Naive B cell (primary cell): ENCODE data around the gene LRTM2. TPM values are rescaled to one million over a fixed set of nuclear protein-coding genes. Genes with fewer than 3 reads are reported as not detected.

Experiments
- ATAC-seq, 2 donors: fragments of 150-1000 bp; cut with Tn5 transposase; 2 replicates each; pipeline ENCODE4 v1.10.0; 2021; ENCODE audit warnings: low read depth in 2 of 2, mild to moderate bottlenecking in 2 of 2, moderate library complexity in 2 of 2
- DNase-seq: peaks from one replicate; pipeline ENCODE4 v3.0.0; 2022
- H3K27ac Mint-ChIP-seq, 6 donors: one replicate each; pipeline ENCODE4 v1.8.0; 2020 to 2022; ENCODE audit warnings: mild to moderate bottlenecking in 6 of 6, mixed read lengths in 6 of 6, moderate library complexity in 5 of 6, inconsistent platforms in 2 of 6
- H3K27me3 Mint-ChIP-seq, 3 donors: one replicate each; pipeline ENCODE4 v1.8.0; 2021 to 2022; ENCODE audit warnings: mixed read lengths in 3 of 3, mild to moderate bottlenecking in 1 of 3
- H3K36me3 Mint-ChIP-seq, 2 donors: one replicate each; pipeline ENCODE4 v1.8.0; 2020 to 2022; ENCODE audit warnings: mixed read lengths in 2 of 2, inconsistent platforms in 1 of 2, mild to moderate bottlenecking in 1 of 2
- H3K4me1 Mint-ChIP-seq, 3 donors: one replicate each; pipeline ENCODE4 v1.8.0; 2020 to 2022; ENCODE audit warnings: mixed read lengths in 3 of 3, inconsistent platforms in 1 of 3, mild to moderate bottlenecking in 1 of 3, moderate library complexity in 1 of 3
- H3K4me3 Mint-ChIP-seq, 8 donors: one replicate each; pipeline ENCODE4 v1.8.0; 2020 to 2022; ENCODE audit warnings: mild to moderate bottlenecking in 8 of 8, mixed read lengths in 8 of 8, moderate library complexity in 8 of 8, inconsistent platforms in 2 of 8
- H3K9me3 Mint-ChIP-seq, 7 donors: one replicate each; pipeline ENCODE4 v1.8.0; 2020 to 2022; ENCODE audit warnings: mixed read lengths in 7 of 7, mild to moderate bottlenecking in 5 of 7, inconsistent platforms in 2 of 7, moderate library complexity in 1 of 7
- polyA plus RNA-seq, 6 donors: library from polyadenylated mRNA; unstranded; fragments of 300-500 nt; fragmentation: Illumina TruSeq; gene quantifications; one replicate each; pipeline ENCODE4 v1.2.3, GENCODE V29; 2021; ENCODE audit warnings: low read depth in 6 of 6

Gene LRTM2
- polyA plus RNA-seq, 6 donors from 2014 or later = not detected

GRCh38 chr12:1800401-1801302 is 19.7 kb upstream of the LRTM2 start:
- peak overlapping the region in 5 of 8 donors; percentile 9 to 60 (median 31) for H3K4me3 Mint-ChIP-seq
- peak; percentile 11 to 16 for ATAC-seq

DNA sequence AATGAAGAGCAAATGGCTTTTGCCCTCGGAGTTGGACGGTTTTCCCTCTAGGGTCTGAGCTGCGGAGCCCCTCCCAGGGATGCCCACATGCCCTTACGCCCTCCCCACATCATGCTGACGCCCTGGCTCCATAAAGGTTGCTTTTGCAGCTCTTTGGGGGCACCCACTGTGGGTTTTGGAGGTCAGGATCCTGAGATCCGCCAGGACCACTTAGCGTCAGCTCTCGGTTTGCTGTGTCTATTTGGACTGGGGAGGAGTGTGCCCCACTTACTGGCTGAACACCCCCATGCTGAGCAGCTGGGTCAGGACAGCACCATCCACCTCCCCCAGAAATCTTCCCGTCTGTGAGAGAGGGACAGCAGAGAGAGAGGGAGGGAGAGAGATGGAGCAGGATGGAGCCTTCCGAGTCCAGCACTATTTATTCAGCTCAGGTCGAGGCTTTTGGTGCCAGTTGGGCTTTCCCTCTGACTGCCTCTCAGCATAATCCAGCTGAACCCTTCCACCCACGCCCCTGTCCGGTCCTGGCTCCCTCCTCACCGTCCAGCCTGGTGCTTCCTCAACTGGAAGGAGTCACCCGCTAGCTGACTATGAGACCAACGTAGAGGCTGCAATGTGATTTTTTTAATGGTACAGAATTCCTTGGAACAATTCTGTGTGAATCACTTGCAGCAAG is 18.9 kb upstream of the LRTM2 start:
- H3K4me3 Mint-ChIP-seq = peak overlapping the region in 1 of 8 donors; percentile 47
- H3K27me3 Mint-ChIP-seq = no peaks in the 10 kb centered on the region
- H3K9me3 Mint-ChIP-seq = peaks cover 0 to 4% (median 0%) of the 10 kb centered on the region in 7 donors
- H3K4me1 Mint-ChIP-seq = peaks cover 21 to 31% (median 25%) of the 10 kb centered on the region in 3 donors
- ATAC-seq (no peak), DNase-seq (no peak)
- H3K36me3 Mint-ChIP-seq = no peaks in the 10 kb centered on the region
- no peak overlapping the region for H3K27ac Mint-ChIP-seq

More at GRCh38 chr12:1800401-1801302, 19.7 kb upstream of the LRTM2 start:
- H3K27ac Mint-ChIP-seq = peak overlapping the region in 1 of 6 donors; percentile 38
- no peaks in the 10 kb centered on the region for H3K27me3 Mint-ChIP-seq
- H3K4me1 Mint-ChIP-seq = peaks cover 28 to 31% (median 28%) of the 10 kb centered on the region in 3 donors
- H3K9me3 Mint-ChIP-seq = peaks cover 0 to 4% (median 0%) of the 10 kb centered on the region in 7 donors
- H3K36me3 Mint-ChIP-seq = no peaks in the 10 kb centered on the region
- DNase-seq = no peak

GRCh38 chr12:1803736-1804135 is 16.6 kb upstream of the LRTM2 start:
- Mint-ChIP-seq H3K27ac (no peak overlapping the region), H3K27me3 (no peaks in the 10 kb centered on the region), H3K4me1 (peaks cover 19 to 26% (median 22%) of the 10 kb centered on the region in 3 donors), H3K9me3 (peaks cover 0 to 4% (median 0%) of the 10 kb centered on the region in 7 donors), H3K4me3 (no peak overlapping the region), H3K36me3 (no peaks in the 10 kb centered on the region)
- no peak for DNase-seq
- no peak for ATAC-seq

- Mint-ChIP-seq H3K36me3 (no peaks in the 10 kb centered on the region), H3K4me3 (peak overlapping the region in 2 of 8 donors; percentile 52 to 62), H3K27me3 (no peaks in the 10 kb centered on the region), H3K9me3 (peaks cover 0 to 4% (median 0%) of the 10 kb centered on the region in 7 donors), H3K4me1 (peaks cover 13 to 24% (median 17%) of the 10 kb centered on the region in 3 donors), H3K27ac (peak overlapping the region in 5 of 6 donors; percentile 13 to 76 (median 58))
- ATAC-seq (peak; percentile 85 to 90), DNase-seq (peak; percentile 72)
Measured at GRCh38 chr12:1804545-1805332, 15.6 kb upstream of the LRTM2 start.

DNA sequence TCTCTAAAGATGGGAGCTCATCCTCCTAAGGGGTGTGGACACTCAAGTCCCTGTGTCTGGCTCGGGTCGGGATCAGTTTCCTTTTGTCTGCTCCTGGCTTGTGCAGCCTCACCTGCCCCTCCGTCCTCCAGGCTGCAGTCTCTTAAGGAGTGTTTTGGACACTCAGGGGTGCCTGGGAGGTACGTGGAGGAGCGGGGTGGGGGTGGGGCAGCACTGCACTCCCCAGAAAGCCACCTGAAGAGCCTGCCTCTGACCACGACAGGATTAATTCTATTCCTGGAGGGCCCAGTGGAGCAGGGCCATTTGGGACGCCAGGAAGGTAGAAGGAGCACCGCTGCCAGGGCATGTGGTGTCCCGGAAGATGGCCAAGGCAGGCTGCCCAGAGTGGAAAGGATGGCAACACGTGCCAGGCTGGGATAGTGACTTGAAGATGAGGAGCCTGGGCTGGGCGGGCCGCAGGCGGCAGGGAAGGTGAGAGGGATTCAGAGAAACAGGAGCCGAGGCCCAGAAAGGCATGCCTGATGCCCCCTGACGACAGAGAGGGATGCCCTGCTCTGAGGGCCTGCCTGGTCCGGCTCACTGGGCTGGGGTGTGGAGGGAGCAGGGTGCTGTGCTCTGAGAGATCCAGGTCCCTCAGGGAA is 14.8 kb upstream of the LRTM2 start:
- peak overlapping the region in 3 of 6 donors; percentile 24 to 62 (median 43) for H3K27ac Mint-ChIP-seq
- DNase-seq (no peak), ATAC-seq (no peak)
- peaks cover 11 to 20% (median 14%) of the 10 kb centered on the region in 3 donors for H3K4me1 Mint-ChIP-seq
- H3K4me3 Mint-ChIP-seq = no peak overlapping the region
- peaks cover 0 to 6% (median 5%) of the 10 kb centered on the region in 3 donors for H3K27me3 Mint-ChIP-seq
- H3K36me3 Mint-ChIP-seq = no peaks in the 10 kb centered on the region
- peaks cover 0 to 4% (median 0%) of the 10 kb centered on the region in 7 donors for H3K9me3 Mint-ChIP-seq

GRCh38 chr12:1806301-1807086 is 13.9 kb upstream of the LRTM2 start:
- Mint-ChIP-seq H3K4me1 (peaks cover 5 to 17% (median 12%) of the 10 kb centered on the region in 3 donors), H3K4me3 (no peak overlapping the region), H3K9me3 (peaks cover 0 to 4% (median 0%) of the 10 kb centered on the region in 7 donors), H3K36me3 (no peaks in the 10 kb centered on the region), H3K27ac (peak overlapping the region in 1 of 6 donors; percentile 24), H3K27me3 (peaks cover 0 to 13% (median 13%) of the 10 kb centered on the region in 3 donors)
- ATAC-seq (no peak), DNase-seq (no peak)

GRCh38 chr12:1807087-1807860 is 13.1 kb upstream of the LRTM2 start:
- Mint-ChIP-seq H3K9me3 (peaks cover 0 to 4% (median 0%) of the 10 kb centered on the region in 7 donors), H3K27ac (no peak overlapping the region), H3K36me3 (no peaks in the 10 kb centered on the region), H3K4me3 (peak overlapping the region in 1 of 8 donors; percentile 74), H3K27me3 (peaks cover 0 to 17% (median 13%) of the 10 kb centered on the region in 3 donors), H3K4me1 (peaks cover 9 to 17% (median 9%) of the 10 kb centered on the region in 3 donors)
- ATAC-seq (no peak), DNase-seq (no peak)

DNA sequence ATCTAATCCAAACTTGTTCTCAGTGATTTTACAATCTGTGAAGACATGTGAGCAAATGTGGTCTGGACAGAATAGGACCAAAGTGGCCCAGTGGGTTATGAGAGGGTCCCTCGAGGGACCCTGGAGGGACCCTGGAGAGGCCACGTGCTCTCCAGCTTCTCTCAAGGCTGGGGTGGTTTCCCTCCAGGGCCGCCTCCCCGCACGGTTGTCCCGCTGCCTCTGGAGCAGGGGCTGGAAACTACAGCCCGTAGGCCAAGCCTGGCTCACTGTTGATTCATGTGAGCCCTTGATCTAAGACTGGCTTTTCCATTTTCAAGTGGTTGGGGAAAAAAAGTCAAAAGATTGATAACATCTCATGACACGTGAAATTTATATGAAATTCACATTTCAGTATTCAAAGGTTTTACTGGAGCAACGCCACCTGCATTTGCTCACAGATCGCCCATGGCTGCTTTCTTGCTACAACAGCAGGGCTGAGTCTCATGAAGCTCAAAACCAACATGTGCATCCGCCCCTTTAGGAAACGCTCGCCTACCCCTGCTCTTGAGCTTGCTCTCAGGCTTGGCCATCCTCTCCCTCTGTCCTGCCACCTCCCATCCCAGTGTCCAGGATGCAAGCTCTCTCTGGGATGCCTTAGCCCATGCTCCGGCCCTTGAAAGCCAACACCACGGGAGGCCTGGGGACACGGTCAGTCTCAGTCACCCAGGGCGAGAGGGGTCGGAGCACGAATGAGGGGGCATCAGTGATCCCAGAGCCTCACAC is 12.1 kb upstream of the LRTM2 start:
- peaks cover 0 to 18% (median 17%) of the 10 kb centered on the region in 3 donors for H3K27me3 Mint-ChIP-seq
- peaks cover 0 to 4% (median 0%) of the 10 kb centered on the region in 7 donors for H3K9me3 Mint-ChIP-seq
- DNase-seq (no peak), ATAC-seq (no peak)
- no peaks in the 10 kb centered on the region for H3K36me3 Mint-ChIP-seq
- H3K27ac Mint-ChIP-seq = no peak overlapping the region
- H3K4me1 Mint-ChIP-seq = peaks cover 8 to 17% (median 9%) of the 10 kb centered on the region in 3 donors
- no peak overlapping the region for H3K4me3 Mint-ChIP-seq

DNA sequence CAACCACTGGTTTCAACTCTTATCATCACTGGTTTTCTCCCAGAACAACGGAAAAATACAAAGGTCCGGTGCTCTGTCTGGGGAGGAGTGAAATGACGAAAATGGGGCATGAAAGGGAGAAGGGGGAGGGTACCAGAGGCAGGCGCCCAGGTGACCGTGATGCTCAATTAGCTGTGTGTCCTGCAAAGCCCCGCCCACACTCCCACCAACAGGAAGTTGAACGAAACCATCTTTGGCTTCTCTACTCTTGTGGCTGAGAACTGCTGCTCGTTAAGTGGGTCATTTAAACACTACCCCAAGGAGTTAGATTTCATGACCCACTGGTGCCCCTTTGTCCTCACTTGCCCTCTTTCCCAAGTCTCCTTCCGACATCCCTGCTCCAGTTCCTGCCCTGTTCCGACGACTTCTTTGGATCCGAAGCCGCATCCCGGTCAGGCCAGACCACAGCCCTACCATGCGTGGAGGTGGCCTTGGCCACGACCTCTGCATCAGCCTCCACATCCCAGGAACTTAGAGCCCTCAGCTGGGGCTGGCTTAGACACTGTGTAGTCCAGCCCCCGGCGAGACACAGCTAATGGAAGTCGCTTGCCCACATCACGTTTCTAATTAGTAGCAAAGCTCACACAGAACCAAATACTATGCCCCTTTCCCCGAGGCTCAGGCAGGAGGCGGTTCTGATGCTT is 11.4 kb upstream of the LRTM2 start:
- H3K27ac Mint-ChIP-seq = no peak overlapping the region
- H3K36me3 Mint-ChIP-seq = no peaks in the 10 kb centered on the region
- H3K4me3 Mint-ChIP-seq = no peak overlapping the region
- ATAC-seq (no peak), DNase-seq (no peak)
- H3K9me3 Mint-ChIP-seq = peaks cover 0 to 4% (median 0%) of the 10 kb centered on the region in 7 donors
- H3K27me3 Mint-ChIP-seq = peaks cover 0 to 18% (median 17%) of the 10 kb centered on the region in 3 donors
- H3K4me1 Mint-ChIP-seq = peaks cover 8 to 17% (median 9%) of the 10 kb centered on the region in 3 donors

DNA sequence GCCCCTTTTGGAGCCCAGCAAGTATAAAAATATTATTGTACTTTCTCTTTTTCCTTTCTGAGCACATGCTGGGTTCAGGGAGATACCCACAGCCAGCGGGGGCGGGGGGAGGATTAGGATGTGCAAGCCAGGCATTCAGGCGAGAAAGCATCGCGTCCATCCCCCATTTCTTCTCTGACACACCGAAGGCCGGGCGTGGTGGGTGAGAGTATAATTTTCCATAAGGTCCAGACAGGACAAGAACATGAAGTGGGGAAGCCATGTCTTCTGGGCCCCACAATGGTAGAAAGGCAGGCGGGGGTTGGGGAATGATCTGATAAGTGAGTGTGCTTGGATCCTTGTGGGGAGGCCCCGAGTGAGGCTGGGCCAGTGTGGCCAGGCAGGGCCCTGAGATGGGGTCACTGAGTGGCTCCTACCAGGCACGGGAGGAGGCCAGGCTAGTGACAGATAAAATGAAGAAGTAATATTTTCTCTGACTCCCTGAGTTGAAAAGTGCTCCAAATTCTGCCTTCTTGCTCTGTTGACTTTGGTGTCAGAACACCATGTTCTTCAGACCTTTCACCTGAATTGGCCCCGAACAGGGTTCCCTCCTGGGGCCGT is 10.7 kb upstream of the LRTM2 start:
- DNase-seq (no peak), ATAC-seq (no peak)
- peak overlapping the region in 1 of 6 donors; percentile 39 for H3K27ac Mint-ChIP-seq
- peaks cover 4 to 11% (median 5%) of the 10 kb centered on the region in 3 donors for H3K4me1 Mint-ChIP-seq
- H3K4me3 Mint-ChIP-seq = no peak overlapping the region
- no peaks in the 10 kb centered on the region for H3K36me3 Mint-ChIP-seq
- peaks cover 0 to 22% (median 22%) of the 10 kb centered on the region in 3 donors for H3K27me3 Mint-ChIP-seq
- H3K9me3 Mint-ChIP-seq = peaks cover 0 to 2% (median 0%) of the 10 kb centered on the region in 7 donors
